ENCODE measurements around the gene EFNA4. TPM values are rescaled to one million over a fixed set of nuclear protein-coding genes. Genes with fewer than 3 reads are reported as not detected.

Gene EFNA4
- total and polyA plus RNA-seq, 2 donors (not counting 1 experiment from before 2014, with no cell fraction given), result 8.4 to 10.6 TPM

GRCh38 chr1:155081472-155082300 lies 18.1 kb downstream of the EFNA4 start:
- peaks cover 0 to 57% (median 43%) of the 10 kb centered on the region in 4 experiments for H3K27me3 ChIP-seq (replicated peaks in 1 of 4; ENCODE audit: control extremely low read depth in 1 of 4, control insufficient read depth in 3 of 4, insufficient read depth in 4 of 4, low read length in 3 of 4)

More at GRCh38 chr1:155081472-155082300, 18.1 kb downstream of the EFNA4 start:
- TF ChIP-seq EZH2 (IDR thresholded peaks at IDR 0.05; ENCODE audit: borderline replicate concordance, insufficient read depth, low read depth, low read length, poor library complexity, severe bottlenecking), result peak; percentile 98
- no peak for TF ChIP-seq CTCF (IDR thresholded peaks at IDR 0.05)
- Histone ChIP-seq H3K79me2 (ENCODE audit: control insufficient read depth, insufficient read depth, low read length) (no peaks in the 10 kb centered on the region), H3K27ac (ENCODE audit: low read length in 2 of 2) (no peak overlapping the region), H4K20me1 (ENCODE audit: control insufficient read depth, insufficient read depth, low read length, poor library complexity, severe bottlenecking) (peaks cover 51% of the 10 kb centered on the region), H3K36me3 (replicated peaks in 1 of 2; ENCODE audit: control extremely low read depth in 1 of 2, control insufficient read depth in 1 of 2, extremely low read depth in 1 of 2, insufficient read depth in 2 of 2, low read length in 1 of 2) (no peaks in the 10 kb centered on the region), H3K4me2 (replicated peaks; ENCODE audit: low read depth, low read length, poor library complexity, severe bottlenecking) (peak overlapping the region; percentile 97), H3K9me3 (ENCODE audit: control extremely low read depth in 1 of 3, control insufficient read depth in 2 of 3, insufficient read depth in 1 of 3, low read length in 2 of 3) (peaks cover 0 to 30% (median 0%) of the 10 kb centered on the region in 3 donors), H3K4me3 (ENCODE audit: control extremely low read depth in 1 of 5, extremely low read depth in 1 of 5, insufficient read depth in 1 of 5, low read depth in 2 of 5, low read length in 4 of 5) (peak overlapping the region in 4 of 5 experiments; percentile 12 to 52 (median 26)), H2AFZ (ENCODE audit: insufficient read depth, low read depth, low read length, poor library complexity, severe bottlenecking) (peak overlapping the region; percentile 59), H3K9ac (ENCODE audit: low read length) (peak overlapping the region; percentile 36), H3K4me1 (ENCODE audit: control insufficient read depth in 2 of 2, insufficient read depth in 2 of 2, low read length in 2 of 2) (peaks cover 71 to 78% of the 10 kb centered on the region in 2 donors)
- Mint-ChIP-seq H3K27me3 (peaks cover 38% of the 10 kb centered on the region), H3K4me1 (peaks cover 69% of the 10 kb centered on the region), H3K4me3 (peak overlapping the region; percentile 83), H3K9me3 (ENCODE audit: insufficient read depth) (no peaks in the 10 kb centered on the region), H3K27ac (peak overlapping the region; percentile 21)
- no peak for ATAC-seq (ENCODE audit: low read depth)
- ChIA-PET CTCF (interaction anchor here (0.6 to 5.5 kb wide), 9 partner anchors 10 to 174 kb away, joined by 3 to 184 read pairs (median 7); partner anchors contain the start of genes ADAM15, EFNA4 and KRTCAP2), POLR2A (interaction anchor here (1.6 to 2.8 kb wide), 2 partner anchors 11 to 17 kb away, joined by 7 to 9 read pairs; no protein-coding TSS in a partner anchor)
- intact Hi-C loops (cut with micrococcal nuclease), result no loop called here
- peak; percentile 66 for DNase-seq
- 5% methylated on average over 50 of the region's 68 CpGs for WGBS (ENCODE audit: insufficient coverage)
